IMR-90 (cell line): ENCODE data around the gene NRARP. TPM values are rescaled to one million over a fixed set of nuclear protein-coding genes. Genes with fewer than 3 reads are reported as not detected.

Source experiments
- ATAC-seq: fragments of 200-7000 bp; cut with Tn5 transposase; 2 replicates; pipeline ENCODE4 v1.9.1; 2020; ENCODE audit warnings: low read depth, mild to moderate bottlenecking, moderate library complexity
- BruUV-seq: library from RNA; stranded (reverse); fragments of 400-500 nt; replicated peaks from 2 replicates; lab custom pipeline; 2021; lab: Mats Ljungman, UMichigan
- CTCF ChIA-PET: fragments of 300-600 bp; formaldehyde crosslinking; extraction: SDS; loops from one replicate; lab custom pipeline; 2021; ENCODE audit warnings: antibody characterized with exemption; lab: Yijun Ruan, JAX
- POLR2A ChIA-PET: fragments of 300-600 bp; sonication (Branson Sonifier 250); formaldehyde crosslinking; loops from one replicate; lab custom pipeline; 2022; ENCODE audit warnings: antibody characterized with exemption; ENCODE audit not compliant: unreplicated experiment; lab: Charles Lee
- DNase-seq: peaks from one replicate; pipeline ENCODE4 v3.0.0; 2013
- H2AFZ ChIP-seq: replicated peaks from 2 replicates; pipeline ENCODE3; 2013; ENCODE audit warnings: low read length, mild to moderate bottlenecking; ENCODE audit not compliant: poor library complexity
- H2AK5ac ChIP-seq: 2 replicates; pipeline ENCODE4 v1.6.1; 2013; ENCODE audit warnings: low read depth, low read length, inconsistent platforms
- H2AK9ac ChIP-seq: replicated peaks from 2 replicates; pipeline ENCODE3; 2013; ENCODE audit warnings: mild to moderate bottlenecking, low read depth, low read length, moderate library complexity; ENCODE audit not compliant: poor library complexity
- H2BK120ac ChIP-seq: 2 replicates; pipeline ENCODE4 v1.6.1; 2013; ENCODE audit warnings: low read depth, low read length, inconsistent platforms
- H2BK15ac ChIP-seq: 3 replicates; pipeline ENCODE4 v1.6.1; 2013; ENCODE audit warnings: low read depth, low read length, inconsistent platforms
- H2BK20ac ChIP-seq: 2 replicates; pipeline ENCODE4 v1.6.1; 2013; ENCODE audit warnings: low read depth, mild to moderate bottlenecking, inconsistent platforms, low read length, moderate library complexity
- H2BK5ac ChIP-seq: 2 replicates; pipeline ENCODE4 v1.6.1; 2013; ENCODE audit warnings: mild to moderate bottlenecking, low read depth, low read length, inconsistent platforms; ENCODE audit not compliant: poor library complexity, severe bottlenecking
- H3K14ac ChIP-seq: replicated peaks from 2 replicates; pipeline ENCODE4 v1.6.1; 2013; ENCODE audit warnings: low read depth, low read length, inconsistent platforms
- H3K18ac ChIP-seq: 2 replicates; pipeline ENCODE4 v1.6.1; 2013; ENCODE audit warnings: low read depth, low read length, control low read depth
- H3K23ac ChIP-seq: 2 replicates; pipeline ENCODE4 v1.6.1; 2013; ENCODE audit warnings: low read depth, low read length, inconsistent platforms
- H3K27ac ChIP-seq: 2 replicates; pipeline ENCODE4 v1.5.1; 2013; ENCODE audit warnings: mild to moderate bottlenecking, control low read depth, low read length; ENCODE audit not compliant: insufficient read depth
- H3K27me3 ChIP-seq: 2 replicates; pipeline ENCODE4 v1.6.1; 2013; ENCODE audit warnings: low read length; ENCODE audit not compliant: control insufficient read depth, insufficient read depth
- H3K36me3 ChIP-seq: 2 replicates; pipeline ENCODE4 v1.6.1; 2013; ENCODE audit warnings: low read length, mixed read lengths; ENCODE audit not compliant: control insufficient read depth, insufficient read depth
- H3K4ac ChIP-seq: 2 replicates; pipeline ENCODE4 v1.6.1; 2013; ENCODE audit warnings: low read depth, low read length, inconsistent platforms
- H3K4me1 ChIP-seq: 2 replicates; pipeline ENCODE4 v1.6.1; 2013; ENCODE audit warnings: low read length, mixed read lengths; ENCODE audit not compliant: control insufficient read depth, insufficient read depth
- H3K4me2 ChIP-seq: 2 replicates; pipeline ENCODE4 v1.6.1; 2013; ENCODE audit warnings: low read depth, mild to moderate bottlenecking, control low read depth, low read length, moderate library complexity
- H3K4me3 ChIP-seq: 2 replicates; pipeline ENCODE4 v1.5.1; 2013; ENCODE audit warnings: low read depth, mild to moderate bottlenecking, control low read depth, low read length, moderate library complexity; ENCODE audit not compliant: insufficient read depth
- H3K56ac ChIP-seq: 2 replicates; pipeline ENCODE4 v1.6.1; 2013; ENCODE audit warnings: low read length, inconsistent platforms; ENCODE audit not compliant: insufficient read depth; ENCODE audit errors: extremely low read depth
- H3K79me1 ChIP-seq, 2 experiments: 2 replicates each; pipeline ENCODE4 v1.6.1; 2013; ENCODE audit warnings: low read length in 2 of 2, inconsistent platforms in 1 of 2, low read depth in 1 of 2
- H3K9ac ChIP-seq: 2 replicates; pipeline ENCODE4 v1.6.1; 2013; ENCODE audit warnings: low read depth, low read length, control low read depth
- H3K9me1 ChIP-seq: 2 replicates; pipeline ENCODE4 v1.6.1; 2013; ENCODE audit warnings: low read length, inconsistent platforms; ENCODE audit not compliant: insufficient read depth
- H3K9me3 ChIP-seq: 2 replicates; pipeline ENCODE4 v1.6.1; 2013; ENCODE audit warnings: low read length; ENCODE audit not compliant: control insufficient read depth, insufficient read depth
- H4K20me1 ChIP-seq: 2 replicates; pipeline ENCODE4 v1.6.1; 2013; ENCODE audit warnings: low read length, inconsistent platforms; ENCODE audit not compliant: insufficient read depth
- H4K5ac ChIP-seq: 2 replicates; pipeline ENCODE4 v1.6.1; 2013; ENCODE audit warnings: mild to moderate bottlenecking, low read depth, low read length, control low read depth
- H4K8ac ChIP-seq, 2 experiments: 2 replicates each; pipeline ENCODE4 v1.6.1; 2013; ENCODE audit warnings: low read depth in 2 of 2, low read length in 2 of 2, control low read depth in 1 of 2, inconsistent platforms in 1 of 2
- H4K91ac ChIP-seq: 2 replicates; pipeline ENCODE4 v1.6.1; 2013; ENCODE audit warnings: low read depth, low read length, inconsistent platforms; ENCODE audit not compliant: insufficient read depth
- RAD21 ChIP-seq: IDR thresholded peaks from 2 replicates; pipeline ENCODE4 v1.6.1; 2012; ENCODE audit warnings: low read length, improper control_type of control experiment
- WGBS, 2 experiments: methylation state at CpG; one replicate each; pipeline versions ENCODE4 v1.1.5 to v1.1.7; 2013; ENCODE audit warnings: missing lambda C conversion rate in 2 of 2; ENCODE audit not compliant: insufficient read length in 1 of 2; ENCODE audit errors: extremely low coverage in 2 of 2; 5-methylcytosine and 5-hydroxymethylcytosine counted together
- dilution Hi-C: fragments of 300-500 bp; cut with HindIII; formaldehyde crosslinking; loops from one replicate; pipeline ENCODE4 v1.14.3; 2018; ENCODE audit warnings: low sequenced_read_pairs; ENCODE audit not compliant: unreplicated experiment
- in situ Hi-C: fragments of 300-500 bp; cut with MboI; formaldehyde crosslinking; loops from 3 replicates; pipeline ENCODE4 v1.14.3; 2019; ENCODE audit warnings: low sequenced_read_pairs, inconsistent platforms, mixed read lengths
- intact Hi-C: fragments of 100-400 bp; cut with micrococcal nuclease; formaldehyde crosslinking; loops from 2 replicates; pipeline ENCODE4 v1.10.0; 2022
- polyA plus RNA-seq, 3 experiments: library from polyadenylated mRNA; depleted of rRNA; stranded (reverse); fragments of >200 nt; gene quantifications; 2 replicates each; pipeline ENCODE4 v1.2.3, GENCODE V29; 2012; ENCODE audit warnings: low replicate concordance in 1 of 3
- total RNA-seq: library from RNA; depleted of rRNA; stranded (reverse); fragments of >200 nt; gene quantifications from 2 replicates; pipeline ENCODE4 v1.2.3, GENCODE V29; 2012
- TF ChIP-seq, protein P1 (sequence below): fragments of 150-350 bp; IDR thresholded peaks from 2 replicates; pipeline ENCODE4 v1.6.1; 2017; ENCODE audit warnings: mild to moderate bottlenecking, antibody characterized with exemption, low read length, low read depth
- TF ChIP-seq, protein P2 (sequence below): conservative IDR thresholded peaks from 2 replicates; pipeline ENCODE4 v1.5.1; 2012; ENCODE audit warnings: mild to moderate bottlenecking, low read depth, low read length, improper control_type of control experiment

Gene NRARP
- total and polyA plus RNA-seq, 2 of the 4 experiments (the other 2 are of a cell fraction), result 0.15 TPM; not detected in 1

DNA sequence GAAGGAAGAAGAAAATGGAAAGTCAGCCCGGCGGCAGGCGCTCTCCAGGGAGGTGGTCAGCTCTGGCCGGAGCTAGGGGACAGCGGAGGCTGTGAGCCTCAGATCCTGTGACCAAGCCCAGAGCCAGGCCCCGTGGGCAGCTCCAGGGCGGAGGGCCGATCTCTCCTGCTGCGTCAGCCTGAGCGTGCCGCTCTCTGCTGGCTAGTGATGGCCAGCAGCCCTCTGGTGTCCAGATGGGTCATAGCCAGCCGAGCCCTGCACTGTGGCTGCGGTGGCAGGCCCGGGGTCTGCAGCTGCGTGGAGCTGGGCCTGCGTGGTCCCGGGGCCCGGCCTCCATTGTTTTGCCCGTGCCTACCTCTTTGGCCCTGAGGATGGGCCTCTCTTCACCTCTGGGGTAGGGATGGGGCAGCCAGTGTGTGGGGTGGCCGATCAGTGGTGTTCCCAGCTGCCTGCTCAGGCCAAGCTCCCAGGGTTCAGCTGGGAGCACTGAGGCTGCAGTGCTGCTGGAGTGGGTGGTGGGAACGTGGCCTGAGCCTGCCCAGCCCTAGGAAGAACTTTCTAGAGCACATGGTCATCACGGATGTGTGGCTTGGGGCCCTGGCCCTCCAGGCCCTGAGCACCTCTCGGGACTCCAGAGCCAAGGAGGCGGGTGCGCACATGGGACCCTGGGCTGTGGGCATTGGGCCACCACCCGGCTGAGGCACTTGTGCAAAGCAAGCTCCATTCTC lies 17.1 kb upstream of the NRARP start:
- no peaks in the 10 kb centered on the region for H3K9me3 ChIP-seq
- in situ Hi-C loops (no loop called here), dilution Hi-C loops (no loop called here), intact Hi-C loops (no loop called here)
- H3K4ac ChIP-seq, result no peak overlapping the region
- H4K20me1 ChIP-seq, result no peaks in the 10 kb centered on the region
- no peak overlapping the region for H3K56ac ChIP-seq
- no peak overlapping the region for H4K91ac ChIP-seq
- CTCF ChIA-PET, result no interaction called here
- no peak overlapping the region for H3K14ac ChIP-seq
- no peak overlapping the region for H3K27ac ChIP-seq
- WGBS, 2 experiments, result 79% methylated on average over 15 of the region's 26 CpGs; no CpG with 5 or more reads in 1 of the 2 experiments
- H3K4me3 ChIP-seq, result no peak overlapping the region
- no peak overlapping the region for H2BK15ac ChIP-seq
- no peak overlapping the region for H2AK5ac ChIP-seq
- H2BK120ac ChIP-seq, result no peak overlapping the region
- H3K23ac ChIP-seq, result no peak overlapping the region
- no peak overlapping the region for H4K8ac ChIP-seq
- H2AK9ac ChIP-seq, result no peak overlapping the region
- no peaks in the 10 kb centered on the region; the same call in 1 of the 2 replicates for H3K27me3 ChIP-seq
- H2AFZ ChIP-seq, result no peak overlapping the region
- POLR2A ChIA-PET, result no interaction called here
- no peaks in the 10 kb centered on the region for H3K9me1 ChIP-seq
- no peak overlapping the region for H2BK20ac ChIP-seq
- peak; percentile 5 for DNase-seq
- H3K4me2 ChIP-seq, result no peak overlapping the region
- no peak overlapping the region for H3K18ac ChIP-seq
- 0 out of 2 replicates have a peak, but pooled peaks cover 2% of the 10 kb centered on the region for H3K4me1 ChIP-seq
- TF ChIP-seq, protein P1, sequence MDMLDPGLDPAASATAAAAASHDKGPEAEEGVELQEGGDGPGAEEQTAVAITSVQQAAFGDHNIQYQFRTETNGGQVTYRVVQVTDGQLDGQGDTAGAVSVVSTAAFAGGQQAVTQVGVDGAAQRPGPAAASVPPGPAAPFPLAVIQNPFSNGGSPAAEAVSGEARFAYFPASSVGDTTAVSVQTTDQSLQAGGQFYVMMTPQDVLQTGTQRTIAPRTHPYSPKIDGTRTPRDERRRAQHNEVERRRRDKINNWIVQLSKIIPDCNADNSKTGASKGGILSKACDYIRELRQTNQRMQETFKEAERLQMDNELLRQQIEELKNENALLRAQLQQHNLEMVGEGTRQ, result no peak
- TF ChIP-seq RAD21, result 0 out of 2 replicates have a peak, but pooled peaks have one; percentile 12
- TF ChIP-seq, protein P2, sequence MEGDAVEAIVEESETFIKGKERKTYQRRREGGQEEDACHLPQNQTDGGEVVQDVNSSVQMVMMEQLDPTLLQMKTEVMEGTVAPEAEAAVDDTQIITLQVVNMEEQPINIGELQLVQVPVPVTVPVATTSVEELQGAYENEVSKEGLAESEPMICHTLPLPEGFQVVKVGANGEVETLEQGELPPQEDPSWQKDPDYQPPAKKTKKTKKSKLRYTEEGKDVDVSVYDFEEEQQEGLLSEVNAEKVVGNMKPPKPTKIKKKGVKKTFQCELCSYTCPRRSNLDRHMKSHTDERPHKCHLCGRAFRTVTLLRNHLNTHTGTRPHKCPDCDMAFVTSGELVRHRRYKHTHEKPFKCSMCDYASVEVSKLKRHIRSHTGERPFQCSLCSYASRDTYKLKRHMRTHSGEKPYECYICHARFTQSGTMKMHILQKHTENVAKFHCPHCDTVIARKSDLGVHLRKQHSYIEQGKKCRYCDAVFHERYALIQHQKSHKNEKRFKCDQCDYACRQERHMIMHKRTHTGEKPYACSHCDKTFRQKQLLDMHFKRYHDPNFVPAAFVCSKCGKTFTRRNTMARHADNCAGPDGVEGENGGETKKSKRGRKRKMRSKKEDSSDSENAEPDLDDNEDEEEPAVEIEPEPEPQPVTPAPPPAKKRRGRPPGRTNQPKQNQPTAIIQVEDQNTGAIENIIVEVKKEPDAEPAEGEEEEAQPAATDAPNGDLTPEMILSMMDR, result 0 out of 2 replicates have a peak, but pooled peaks have one; percentile 19
- no peaks in the 10 kb centered on the region for H3K36me3 ChIP-seq
- BruUV-seq, result no TSS peak
- H4K5ac ChIP-seq, result no peak overlapping the region
- H3K9ac ChIP-seq, result no peak overlapping the region
- ATAC-seq, result peak; percentile 45
- H3K79me1 ChIP-seq, result no peaks in the 10 kb centered on the region
- H2BK5ac ChIP-seq, result no peak overlapping the region
